ENCODE measurements around the gene G6PC3.

- TF ChIP-seq GATA2 (IDR thresholded peaks at IDR 0.05; ENCODE audit: low read depth, low read length) = no peak
- no peak for TF ChIP-seq GATA3 (IDR thresholded peaks at IDR 0.05; ENCODE audit: low read depth, low read length)
These were observed 21.1 kb upstream of the G6PC3 start for GRCh38 chr17:44049294-44050060.

Measured in SH-SY5Y (cell line).